SK-N-SH (cell line): ENCODE measurements around the gene SPAG9.

Experiments
- ELF1 ChIP-seq: IDR thresholded peaks from 2 replicates; pipeline ENCODE4 v1.4.0; 2012
- EZH2phosphoT487 ChIP-seq: fragments of 200-600 bp; sonication (generic); IDR thresholded peaks from 2 replicates; pipeline ENCODE4 v1.6.1; 2017; ENCODE audit warnings: low read depth, mixed run types, mild to moderate bottlenecking, antibody characterized with exemption, moderate library complexity, borderline replicate concordance
- FOXJ3 ChIP-seq: sonication (generic); formaldehyde crosslinking; IDR thresholded peaks from 2 replicates; pipeline ENCODE4 v1.5.1; 2020; ENCODE audit warnings: mild to moderate bottlenecking, missing genetic modification reagents
- GATA2 ChIP-seq: sonication (generic); formaldehyde crosslinking; IDR thresholded peaks from 2 replicates; pipeline ENCODE4 v1.5.0; 2020; ENCODE audit warnings: mild to moderate bottlenecking, missing genetic modification reagents
- MXI1 ChIP-seq: IDR thresholded peaks from 2 replicates; pipeline ENCODE4 v1.6.1; 2012; ENCODE audit warnings: mild to moderate bottlenecking, low read depth, low read length, improper control_type of control experiment
- SIN3A ChIP-seq: IDR thresholded peaks from 2 replicates; pipeline ENCODE4 v1.6.1; 2012; ENCODE audit warnings: low read depth, mild to moderate bottlenecking, low read length, moderate library complexity, borderline replicate concordance
- TF ChIP-seq, protein P1 (sequence below): fragments of 200-600 bp; sonication (generic); IDR thresholded peaks from 2 replicates; pipeline ENCODE4 v1.6.1; 2017; ENCODE audit warnings: antibody characterized with exemption, mild to moderate bottlenecking, moderate library complexity
- TF ChIP-seq, protein P2 (sequence below): IDR thresholded peaks from 2 replicates; pipeline ENCODE4 v1.6.1; 2012; ENCODE audit warnings: mild to moderate bottlenecking, low read depth, low read length, moderate library complexity

DNA sequence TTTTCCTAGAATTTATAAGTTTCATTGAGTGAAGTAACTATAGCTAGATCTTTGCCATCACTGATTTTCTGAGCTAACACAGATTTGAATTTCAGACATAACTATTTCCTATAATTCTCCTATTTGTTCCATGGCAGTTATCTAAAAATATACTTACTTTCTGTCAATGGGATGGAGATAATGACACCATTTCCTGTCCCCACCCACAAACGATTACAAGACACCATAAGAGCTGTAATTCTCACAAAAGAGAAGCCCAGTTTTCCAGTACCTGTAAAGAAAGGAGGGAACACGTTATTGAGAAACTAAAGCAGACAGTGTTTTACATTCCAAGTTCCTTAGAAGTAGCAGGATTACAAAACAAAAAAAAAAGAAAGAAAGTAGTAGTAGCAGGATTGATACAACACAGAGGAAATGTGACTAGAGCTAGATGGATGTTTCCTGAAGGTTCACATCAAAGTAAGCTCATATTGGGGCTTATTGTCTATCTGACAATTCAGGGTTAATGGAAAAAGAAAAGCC is 143.7 kb downstream of the SPAG9 start:
- TF ChIP-seq SIN3A (no peak), MXI1 (no peak), EZH2phosphoT487 (no peak), ELF1 (no peak), GATA2 (CRISPR knock-in tag) (no peak), FOXJ3 (CRISPR knock-in tag) (no peak)
- TF ChIP-seq, protein P1, sequence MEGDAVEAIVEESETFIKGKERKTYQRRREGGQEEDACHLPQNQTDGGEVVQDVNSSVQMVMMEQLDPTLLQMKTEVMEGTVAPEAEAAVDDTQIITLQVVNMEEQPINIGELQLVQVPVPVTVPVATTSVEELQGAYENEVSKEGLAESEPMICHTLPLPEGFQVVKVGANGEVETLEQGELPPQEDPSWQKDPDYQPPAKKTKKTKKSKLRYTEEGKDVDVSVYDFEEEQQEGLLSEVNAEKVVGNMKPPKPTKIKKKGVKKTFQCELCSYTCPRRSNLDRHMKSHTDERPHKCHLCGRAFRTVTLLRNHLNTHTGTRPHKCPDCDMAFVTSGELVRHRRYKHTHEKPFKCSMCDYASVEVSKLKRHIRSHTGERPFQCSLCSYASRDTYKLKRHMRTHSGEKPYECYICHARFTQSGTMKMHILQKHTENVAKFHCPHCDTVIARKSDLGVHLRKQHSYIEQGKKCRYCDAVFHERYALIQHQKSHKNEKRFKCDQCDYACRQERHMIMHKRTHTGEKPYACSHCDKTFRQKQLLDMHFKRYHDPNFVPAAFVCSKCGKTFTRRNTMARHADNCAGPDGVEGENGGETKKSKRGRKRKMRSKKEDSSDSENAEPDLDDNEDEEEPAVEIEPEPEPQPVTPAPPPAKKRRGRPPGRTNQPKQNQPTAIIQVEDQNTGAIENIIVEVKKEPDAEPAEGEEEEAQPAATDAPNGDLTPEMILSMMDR = no peak
- TF ChIP-seq, protein P2, sequence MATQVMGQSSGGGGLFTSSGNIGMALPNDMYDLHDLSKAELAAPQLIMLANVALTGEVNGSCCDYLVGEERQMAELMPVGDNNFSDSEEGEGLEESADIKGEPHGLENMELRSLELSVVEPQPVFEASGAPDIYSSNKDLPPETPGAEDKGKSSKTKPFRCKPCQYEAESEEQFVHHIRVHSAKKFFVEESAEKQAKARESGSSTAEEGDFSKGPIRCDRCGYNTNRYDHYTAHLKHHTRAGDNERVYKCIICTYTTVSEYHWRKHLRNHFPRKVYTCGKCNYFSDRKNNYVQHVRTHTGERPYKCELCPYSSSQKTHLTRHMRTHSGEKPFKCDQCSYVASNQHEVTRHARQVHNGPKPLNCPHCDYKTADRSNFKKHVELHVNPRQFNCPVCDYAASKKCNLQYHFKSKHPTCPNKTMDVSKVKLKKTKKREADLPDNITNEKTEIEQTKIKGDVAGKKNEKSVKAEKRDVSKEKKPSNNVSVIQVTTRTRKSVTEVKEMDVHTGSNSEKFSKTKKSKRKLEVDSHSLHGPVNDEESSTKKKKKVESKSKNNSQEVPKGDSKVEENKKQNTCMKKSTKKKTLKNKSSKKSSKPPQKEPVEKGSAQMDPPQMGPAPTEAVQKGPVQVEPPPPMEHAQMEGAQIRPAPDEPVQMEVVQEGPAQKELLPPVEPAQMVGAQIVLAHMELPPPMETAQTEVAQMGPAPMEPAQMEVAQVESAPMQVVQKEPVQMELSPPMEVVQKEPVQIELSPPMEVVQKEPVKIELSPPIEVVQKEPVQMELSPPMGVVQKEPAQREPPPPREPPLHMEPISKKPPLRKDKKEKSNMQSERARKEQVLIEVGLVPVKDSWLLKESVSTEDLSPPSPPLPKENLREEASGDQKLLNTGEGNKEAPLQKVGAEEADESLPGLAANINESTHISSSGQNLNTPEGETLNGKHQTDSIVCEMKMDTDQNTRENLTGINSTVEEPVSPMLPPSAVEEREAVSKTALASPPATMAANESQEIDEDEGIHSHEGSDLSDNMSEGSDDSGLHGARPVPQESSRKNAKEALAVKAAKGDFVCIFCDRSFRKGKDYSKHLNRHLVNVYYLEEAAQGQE = no peak
